ENCODE data around the gene KCNG2.

Gene KCNG2

DNA sequence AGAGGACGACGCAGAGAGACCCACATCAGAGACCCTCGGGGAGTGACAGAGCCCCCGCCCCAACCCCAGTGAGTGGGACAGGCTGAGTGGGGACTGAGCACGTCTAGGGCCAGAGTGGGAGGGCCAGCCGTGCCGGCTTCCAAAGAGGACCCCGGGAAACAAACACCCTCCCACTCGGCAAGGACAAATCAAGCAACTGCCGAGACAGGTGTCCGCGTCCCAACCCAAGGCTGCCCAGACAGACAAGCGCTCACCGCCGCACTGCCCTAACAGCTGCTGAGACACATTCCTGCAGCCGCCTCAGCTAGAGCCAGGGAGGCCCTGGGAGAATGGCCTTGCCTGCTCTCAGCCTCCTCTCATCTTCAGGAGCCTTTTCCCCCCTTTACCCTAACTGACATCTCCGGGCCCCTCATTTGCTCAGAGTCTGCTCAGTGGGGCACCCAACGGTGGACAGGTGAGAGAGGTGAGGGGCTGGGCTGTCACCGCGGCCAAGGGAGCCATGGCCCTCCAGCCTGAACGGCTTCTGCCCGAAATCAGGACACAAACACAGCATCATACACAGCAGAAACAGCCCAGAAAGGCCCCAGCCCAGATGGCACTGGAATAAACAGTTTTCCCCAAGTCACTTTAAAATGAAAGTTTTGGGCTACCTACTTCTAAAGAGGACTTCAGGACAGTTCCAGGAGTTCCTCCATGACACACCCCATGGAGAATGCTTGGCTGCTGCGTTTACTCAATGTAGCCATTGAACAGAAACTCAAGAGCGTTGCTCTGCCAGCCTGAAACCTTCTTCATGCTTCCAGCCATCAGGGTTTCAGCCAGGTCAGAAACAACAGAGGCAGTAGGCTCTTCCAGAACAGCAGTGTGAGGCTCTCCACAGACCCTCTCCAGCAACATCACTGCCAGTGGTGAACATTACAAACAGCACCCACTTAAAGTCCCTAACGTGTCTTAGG lies 130.1 kb downstream of the KCNG2 start:
- no peak for DNase-seq

GRCh38 chr18:79928563-79928960 lies 130.8 kb downstream of the KCNG2 start:
- no peak for DNase-seq

GRCh38 chr18:79930020-79930642 lies 132.4 kb downstream of the KCNG2 start:
- no peak for DNase-seq

DNA sequence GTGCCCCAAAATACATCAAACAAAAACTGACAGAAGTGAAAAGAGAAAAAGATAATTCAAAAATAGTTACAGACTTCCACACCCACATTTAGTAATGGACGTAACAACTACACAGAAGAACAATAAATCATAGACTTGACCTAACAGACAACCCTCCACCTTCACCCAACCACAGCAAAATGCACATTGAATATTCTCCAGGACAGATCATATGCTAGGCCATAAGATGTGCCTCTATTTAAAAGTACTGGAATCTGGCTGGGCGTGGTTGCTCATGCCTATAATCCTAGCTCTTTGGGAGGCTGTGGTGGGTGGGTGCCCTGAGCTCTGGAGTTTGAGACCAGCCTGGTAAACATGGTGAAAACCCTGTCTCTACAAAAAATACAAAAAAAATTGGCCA lies 133.7 kb downstream of the KCNG2 start:
- DNase-seq: no peak

DNA sequence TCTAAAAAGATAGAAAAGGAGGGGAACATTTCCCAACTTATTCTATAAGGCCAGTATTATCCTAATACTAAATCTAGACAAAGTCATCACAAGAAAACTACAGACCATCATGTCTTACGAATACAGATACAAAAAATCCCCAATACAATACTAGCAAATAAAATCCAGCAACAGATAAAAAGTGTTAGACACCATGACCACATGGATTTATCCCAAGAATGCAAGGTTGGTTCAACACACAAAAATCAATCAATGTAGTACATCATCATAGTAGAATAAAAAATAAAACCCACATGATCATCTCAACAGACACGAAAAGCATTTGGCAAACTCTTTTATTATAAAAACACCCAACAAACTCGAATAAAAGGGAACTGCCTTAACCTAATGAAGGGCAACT lies 135.2 kb downstream of the KCNG2 start:
- DNase-seq: no peak

GRCh38 chr18:79933765-79934164 lies 136.0 kb downstream of the KCNG2 start:
- no peak for DNase-seq

DNA sequence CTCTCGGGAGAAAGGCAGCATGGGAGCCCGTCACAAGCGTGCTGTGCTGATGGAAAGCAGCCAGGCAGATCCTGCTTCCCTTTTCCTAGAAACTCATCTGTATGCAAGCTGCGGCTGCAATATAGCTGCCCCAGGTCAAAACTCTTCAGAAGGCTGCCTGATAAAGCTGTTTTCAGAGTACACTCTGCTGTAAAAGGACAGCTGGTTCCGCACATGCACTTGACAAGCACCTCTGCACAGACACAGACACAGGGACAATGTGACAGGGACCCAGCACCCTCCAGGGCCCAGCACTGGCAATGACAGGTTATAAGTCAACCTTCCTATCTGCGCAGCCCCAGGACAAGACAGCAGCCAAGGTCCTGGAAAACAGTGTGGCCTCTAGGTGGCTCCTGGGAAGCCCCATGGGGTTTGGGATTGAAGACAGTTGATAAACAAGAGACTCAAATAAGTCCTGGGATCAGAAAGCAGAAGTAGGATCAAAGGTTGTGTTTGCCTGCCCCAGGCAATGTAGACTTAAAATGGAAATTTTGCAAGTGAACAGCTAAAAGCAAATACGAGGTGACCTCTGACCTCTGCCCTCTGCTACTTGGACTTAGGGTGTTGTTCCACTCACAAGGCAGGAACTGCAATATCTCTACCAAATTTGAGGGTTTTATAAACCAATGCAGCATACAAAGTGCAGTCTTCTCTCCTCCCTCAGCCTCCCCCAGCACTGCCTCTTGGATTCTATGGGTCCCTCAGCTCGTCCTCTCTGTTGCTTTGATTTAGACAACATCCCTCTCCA lies 136.8 kb downstream of the KCNG2 start:
- no peak for DNase-seq

DNA sequence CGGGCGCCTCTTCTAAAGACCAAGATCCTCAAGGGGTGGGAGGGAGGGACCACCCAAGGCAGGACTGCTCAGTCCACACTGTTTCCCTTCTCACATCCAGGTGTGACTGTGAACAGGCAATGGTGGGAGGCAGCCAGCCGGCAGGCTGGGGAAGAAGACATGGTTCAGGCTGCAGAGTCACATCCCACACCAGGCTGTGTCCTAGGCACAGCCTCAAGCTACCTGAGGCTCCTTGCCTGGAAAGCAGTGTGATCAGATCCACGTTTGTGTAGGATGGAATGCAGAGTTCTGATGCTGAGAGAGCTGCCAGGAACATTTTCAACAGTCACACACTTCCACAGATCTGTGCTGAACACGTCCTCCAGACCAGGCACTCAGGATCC lies 137.4 kb downstream of the KCNG2 start:
- no peak for DNase-seq

DNA sequence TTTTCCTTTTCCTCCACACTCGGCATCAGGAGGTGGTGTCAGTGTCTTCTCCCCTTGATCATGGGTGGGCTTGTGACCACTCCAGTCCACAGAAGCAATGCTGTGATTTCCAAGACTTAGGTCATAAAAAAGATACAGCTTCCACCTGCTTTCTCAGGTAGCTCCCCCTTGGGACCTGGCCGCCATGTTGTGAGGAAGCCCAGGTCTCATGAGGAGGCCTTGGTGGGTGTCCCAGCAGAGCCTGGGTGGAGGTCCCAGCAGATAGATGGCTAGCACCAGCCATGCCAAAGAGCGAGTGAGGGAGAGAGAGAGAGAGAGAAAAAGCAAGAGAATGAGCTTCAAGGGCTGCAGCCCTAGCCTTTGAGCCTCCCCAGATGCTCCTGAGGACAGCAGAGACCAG lies 137.8 kb downstream of the KCNG2 start:
- no peak for DNase-seq

DNA sequence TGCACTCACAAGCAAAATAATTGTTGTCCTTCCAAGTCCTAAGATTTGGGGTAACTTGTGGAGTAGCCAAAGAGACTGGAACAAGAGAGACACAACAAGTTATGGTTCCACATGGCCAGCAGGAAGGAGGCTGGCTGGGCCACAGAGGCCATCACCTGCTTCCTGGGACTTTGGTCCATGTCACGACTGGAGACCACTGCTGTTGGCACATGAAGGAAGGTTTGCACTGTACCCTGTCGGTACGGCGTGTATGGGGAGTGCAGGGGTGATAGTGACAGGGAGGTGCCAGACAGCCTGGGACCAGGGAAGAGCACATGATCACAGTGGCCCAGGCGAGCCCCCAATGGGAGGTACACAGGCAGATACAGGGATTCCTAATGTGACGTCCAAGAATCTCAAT lies 138.2 kb downstream of the KCNG2 start:
- no peak for DNase-seq

DNA sequence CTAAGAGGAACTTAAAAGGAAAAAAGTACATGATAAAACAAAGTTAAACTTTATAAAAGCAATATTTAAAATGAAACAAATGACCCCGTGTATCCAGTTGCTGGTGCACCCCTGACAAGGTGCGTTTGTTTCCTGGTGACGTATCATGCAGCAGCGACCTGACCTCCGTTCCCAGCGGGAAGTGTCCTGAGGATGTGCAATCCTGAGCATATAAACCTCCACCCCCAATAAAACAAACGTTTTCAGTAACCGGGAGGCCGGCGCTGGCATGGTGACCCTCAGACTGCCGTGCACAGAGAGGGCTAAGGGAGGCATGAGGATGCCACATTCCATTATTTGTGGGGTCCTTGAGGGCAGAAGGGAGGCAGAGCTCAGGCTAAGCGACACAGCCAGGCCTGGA lies 138.9 kb downstream of the KCNG2 start:
- no peak for DNase-seq

- no peak for DNase-seq
Observed at GRCh38 chr18:79937103-79937860, 139.5 kb downstream of the KCNG2 start.

DNA sequence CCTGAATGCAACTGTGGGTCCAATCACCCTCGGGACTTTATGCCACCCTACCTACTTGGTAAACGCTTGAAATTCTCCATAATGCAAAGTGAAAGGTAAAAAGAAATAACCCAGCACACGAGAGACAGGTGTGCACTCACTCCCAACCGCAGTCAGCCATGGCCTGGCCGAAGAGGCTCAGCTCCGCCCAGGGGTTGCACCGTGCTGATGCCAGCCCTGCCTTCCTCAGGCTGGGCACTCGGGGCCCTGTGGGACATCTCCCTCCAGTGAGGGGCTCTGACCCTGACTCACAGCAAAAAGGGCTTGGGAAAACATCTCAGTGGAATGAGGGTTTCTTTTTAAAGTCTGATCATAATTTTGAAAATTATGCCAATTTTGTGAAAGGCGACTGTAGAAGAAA lies 140.5 kb downstream of the KCNG2 start:
- DNase-seq: no peak

DNA sequence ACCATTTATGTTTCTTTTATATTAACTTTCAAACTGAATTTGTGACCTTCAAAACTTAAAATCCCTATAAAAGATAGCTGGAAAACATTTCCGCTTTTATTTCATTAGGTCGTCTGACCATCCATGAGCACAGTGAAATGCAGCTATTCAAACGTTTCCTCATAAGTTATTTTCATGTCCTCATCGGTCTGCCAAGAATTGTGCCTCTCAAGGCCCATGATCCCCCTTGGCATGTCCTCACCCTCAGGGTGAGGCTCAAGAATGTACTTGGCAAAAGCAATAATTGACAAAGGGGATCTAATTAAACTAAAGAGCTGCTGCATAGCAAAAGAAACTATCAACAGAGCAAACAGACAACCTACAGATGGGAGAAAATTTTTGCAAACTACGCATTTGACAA lies 141.4 kb downstream of the KCNG2 start:
- no peak for DNase-seq

- no peak for DNase-seq
Observed at GRCh38 chr18:79940126-79940813, 142.5 kb downstream of the KCNG2 start.

DNA sequence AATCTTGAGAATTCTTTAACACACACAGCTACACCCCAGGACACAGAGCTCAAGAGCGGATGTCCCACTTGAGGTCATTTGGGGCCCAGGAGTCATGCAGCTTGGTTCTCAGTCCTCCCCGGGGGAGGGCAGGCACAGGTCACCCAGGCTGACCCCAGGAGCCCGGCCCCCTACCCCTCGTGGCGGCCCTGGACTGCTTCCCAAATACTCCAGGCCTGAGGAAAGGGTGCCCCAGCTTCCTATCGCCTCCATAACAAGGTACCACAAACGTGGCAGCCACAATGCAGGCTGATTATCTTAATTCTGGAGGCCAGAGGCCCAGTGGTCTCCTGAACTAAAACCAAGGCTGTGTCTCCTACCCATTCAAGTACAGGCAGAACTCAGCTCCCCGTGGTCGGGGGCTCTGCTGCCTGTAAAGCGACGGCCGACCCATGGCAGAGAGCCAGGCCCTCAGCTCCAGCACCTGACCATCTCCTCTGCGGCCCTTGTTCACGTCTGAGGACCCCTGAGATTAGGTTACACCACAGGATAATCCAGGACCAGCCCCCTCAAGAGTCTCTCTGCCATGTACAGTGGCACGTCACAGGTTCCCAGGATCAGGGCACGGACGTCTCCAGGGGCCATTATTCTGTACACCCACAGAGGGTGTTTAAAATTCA lies 143.2 kb downstream of the KCNG2 start:
- DNase-seq: no peak

DNA sequence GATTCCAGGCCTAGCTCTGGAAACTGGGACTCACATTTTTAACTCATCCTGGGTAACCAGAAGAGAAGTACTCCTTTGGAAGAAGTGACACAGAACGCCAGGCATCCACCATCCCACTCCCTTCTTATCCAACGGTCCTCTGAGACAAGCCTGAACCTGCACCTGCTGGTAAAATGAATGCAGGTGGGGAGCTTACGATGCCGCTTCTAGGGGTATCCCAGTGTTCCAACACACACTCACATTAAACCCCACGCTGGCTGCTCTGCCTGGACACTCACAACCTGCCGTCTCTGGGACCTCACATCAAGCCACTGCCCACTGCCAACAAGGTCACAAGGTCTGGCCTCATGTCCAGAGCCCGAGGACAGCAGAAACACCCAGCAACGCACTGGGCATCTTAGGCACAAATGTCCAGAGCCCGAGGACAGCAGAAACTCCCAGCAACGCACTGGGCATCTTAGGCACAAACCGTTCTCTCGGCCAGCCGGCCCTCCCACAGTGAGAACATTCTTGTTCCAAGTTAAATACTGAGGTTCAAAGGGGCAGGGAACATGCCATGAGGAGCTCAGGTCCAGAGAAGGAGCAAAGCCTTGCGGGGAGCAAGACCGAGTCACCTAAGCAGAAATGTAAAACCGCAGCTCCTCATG lies 143.9 kb downstream of the KCNG2 start:
- no peak for DNase-seq

- no peak for DNase-seq
Observed at GRCh38 chr18:79942211-79942610, 144.5 kb downstream of the KCNG2 start.

DNA sequence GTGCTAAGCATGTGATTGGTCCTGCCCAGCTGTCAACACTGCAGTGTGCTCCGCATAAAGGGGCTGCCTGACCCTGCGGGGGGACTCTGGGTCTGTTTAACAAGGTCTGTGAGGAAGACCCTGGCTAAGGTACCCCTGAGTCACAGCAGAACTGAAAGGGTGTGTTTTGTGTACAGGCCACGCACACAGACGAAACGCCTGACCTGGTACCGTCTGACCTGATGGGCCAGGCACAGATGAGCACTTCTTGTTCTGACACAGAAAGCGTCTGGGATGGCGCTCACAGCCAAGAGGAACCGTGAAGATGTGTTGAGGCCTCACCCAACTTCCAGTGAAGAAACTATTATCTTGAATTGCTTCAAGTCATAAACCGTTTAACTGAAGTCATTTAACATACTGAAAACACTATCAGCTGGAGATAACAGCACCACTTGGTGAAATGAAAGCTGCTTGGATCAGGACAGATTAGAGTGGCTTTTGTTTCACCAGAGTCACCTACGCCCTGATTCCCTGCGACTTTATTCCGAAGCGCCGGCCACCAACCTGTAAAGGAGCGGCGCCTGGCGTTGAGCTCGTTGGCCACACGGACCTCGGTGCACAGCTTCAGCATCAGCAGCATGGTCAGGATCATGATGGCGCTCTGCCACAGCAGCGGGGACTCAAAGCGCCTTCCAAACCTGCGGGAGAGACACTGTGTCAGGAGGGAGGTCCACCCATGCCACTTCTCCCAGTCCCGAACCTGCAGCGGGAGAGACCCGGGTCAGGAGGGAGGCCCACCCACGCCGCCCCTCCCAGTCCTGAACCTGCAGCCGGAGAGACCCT lies 145.3 kb downstream of the KCNG2 start:
- DNase-seq: no peak

GRCh38 chr18:79943608-79944125 lies 145.9 kb downstream of the KCNG2 start:
- no peak for DNase-seq

Data from NCI-H187 (cell line).